Panc1 (cell line): ENCODE data around the gene P2RY11.

Source experiments
- POLR2AphosphoS5 ChIP-seq: IDR thresholded peaks from 2 replicates; pipeline ENCODE4 v1.6.1; 2012; ENCODE audit warnings: mild to moderate bottlenecking, low read depth, low read length, moderate library complexity
- TCF7L2 ChIP-seq: IDR thresholded peaks from 2 replicates; pipeline ENCODE4 v1.6.1; 2011; ENCODE audit warnings: mild to moderate bottlenecking, low read depth, low read length, inconsistent platforms
- TF ChIP-seq, protein P1 (sequence below): fragments of 450-650 bp; IDR thresholded peaks from 2 replicates; pipeline ENCODE4 v1.5.1; 2017; ENCODE audit warnings: mild to moderate bottlenecking
- TF ChIP-seq, protein P2 (sequence below), 2 experiments: IDR thresholded peaks; 2 replicates each; pipeline ENCODE4 v1.6.1; 2011 to 2012; ENCODE audit warnings: low read depth in 2 of 2, control low read depth in 1 of 2, low read length in 1 of 2, mild to moderate bottlenecking in 1 of 2, moderate library complexity in 1 of 2; ENCODE audit not compliant: insufficient read depth in 1 of 2

DNA sequence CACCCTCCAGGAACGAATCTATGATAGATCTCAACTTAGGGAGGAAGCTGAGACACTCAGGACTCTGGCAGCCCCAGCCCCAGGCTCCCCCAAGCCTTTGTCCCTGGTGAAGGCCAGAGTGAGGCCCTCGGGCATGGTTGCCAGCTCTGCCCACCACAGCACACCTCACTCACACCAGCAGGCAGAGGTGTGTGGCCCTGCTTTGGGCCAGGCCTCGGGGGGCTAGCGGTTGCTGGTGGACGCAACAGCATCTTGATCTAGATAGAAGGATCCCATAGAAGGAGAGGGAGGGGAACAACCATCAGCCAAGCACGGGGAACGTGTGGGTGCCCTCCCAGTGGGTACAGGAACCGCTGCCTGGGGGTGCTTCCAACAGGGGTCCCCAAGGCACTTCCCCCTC is 46.6 kb downstream of the P2RY11 start:
- TF ChIP-seq, protein P1, sequence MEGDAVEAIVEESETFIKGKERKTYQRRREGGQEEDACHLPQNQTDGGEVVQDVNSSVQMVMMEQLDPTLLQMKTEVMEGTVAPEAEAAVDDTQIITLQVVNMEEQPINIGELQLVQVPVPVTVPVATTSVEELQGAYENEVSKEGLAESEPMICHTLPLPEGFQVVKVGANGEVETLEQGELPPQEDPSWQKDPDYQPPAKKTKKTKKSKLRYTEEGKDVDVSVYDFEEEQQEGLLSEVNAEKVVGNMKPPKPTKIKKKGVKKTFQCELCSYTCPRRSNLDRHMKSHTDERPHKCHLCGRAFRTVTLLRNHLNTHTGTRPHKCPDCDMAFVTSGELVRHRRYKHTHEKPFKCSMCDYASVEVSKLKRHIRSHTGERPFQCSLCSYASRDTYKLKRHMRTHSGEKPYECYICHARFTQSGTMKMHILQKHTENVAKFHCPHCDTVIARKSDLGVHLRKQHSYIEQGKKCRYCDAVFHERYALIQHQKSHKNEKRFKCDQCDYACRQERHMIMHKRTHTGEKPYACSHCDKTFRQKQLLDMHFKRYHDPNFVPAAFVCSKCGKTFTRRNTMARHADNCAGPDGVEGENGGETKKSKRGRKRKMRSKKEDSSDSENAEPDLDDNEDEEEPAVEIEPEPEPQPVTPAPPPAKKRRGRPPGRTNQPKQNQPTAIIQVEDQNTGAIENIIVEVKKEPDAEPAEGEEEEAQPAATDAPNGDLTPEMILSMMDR: no peak
- no peak for TF ChIP-seq POLR2AphosphoS5
- no peak for TF ChIP-seq TCF7L2
- TF ChIP-seq, protein P2, sequence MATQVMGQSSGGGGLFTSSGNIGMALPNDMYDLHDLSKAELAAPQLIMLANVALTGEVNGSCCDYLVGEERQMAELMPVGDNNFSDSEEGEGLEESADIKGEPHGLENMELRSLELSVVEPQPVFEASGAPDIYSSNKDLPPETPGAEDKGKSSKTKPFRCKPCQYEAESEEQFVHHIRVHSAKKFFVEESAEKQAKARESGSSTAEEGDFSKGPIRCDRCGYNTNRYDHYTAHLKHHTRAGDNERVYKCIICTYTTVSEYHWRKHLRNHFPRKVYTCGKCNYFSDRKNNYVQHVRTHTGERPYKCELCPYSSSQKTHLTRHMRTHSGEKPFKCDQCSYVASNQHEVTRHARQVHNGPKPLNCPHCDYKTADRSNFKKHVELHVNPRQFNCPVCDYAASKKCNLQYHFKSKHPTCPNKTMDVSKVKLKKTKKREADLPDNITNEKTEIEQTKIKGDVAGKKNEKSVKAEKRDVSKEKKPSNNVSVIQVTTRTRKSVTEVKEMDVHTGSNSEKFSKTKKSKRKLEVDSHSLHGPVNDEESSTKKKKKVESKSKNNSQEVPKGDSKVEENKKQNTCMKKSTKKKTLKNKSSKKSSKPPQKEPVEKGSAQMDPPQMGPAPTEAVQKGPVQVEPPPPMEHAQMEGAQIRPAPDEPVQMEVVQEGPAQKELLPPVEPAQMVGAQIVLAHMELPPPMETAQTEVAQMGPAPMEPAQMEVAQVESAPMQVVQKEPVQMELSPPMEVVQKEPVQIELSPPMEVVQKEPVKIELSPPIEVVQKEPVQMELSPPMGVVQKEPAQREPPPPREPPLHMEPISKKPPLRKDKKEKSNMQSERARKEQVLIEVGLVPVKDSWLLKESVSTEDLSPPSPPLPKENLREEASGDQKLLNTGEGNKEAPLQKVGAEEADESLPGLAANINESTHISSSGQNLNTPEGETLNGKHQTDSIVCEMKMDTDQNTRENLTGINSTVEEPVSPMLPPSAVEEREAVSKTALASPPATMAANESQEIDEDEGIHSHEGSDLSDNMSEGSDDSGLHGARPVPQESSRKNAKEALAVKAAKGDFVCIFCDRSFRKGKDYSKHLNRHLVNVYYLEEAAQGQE (IDR thresholded peaks at IDR 0.05; ENCODE audit: insufficient read depth in 1 of 2, low read depth in 2 of 2, low read length in 1 of 2): no peak
